HK-2 (cell line): ENCODE results near the gene VWCE.

Experiments
- DNase-seq: peaks from one replicate; pipeline ENCODE4 v3.0.0-alpha.2; 2018; ENCODE audit not compliant: unreplicated experiment

VWCE gene

GRCh38 chr11:61327669-61328071, 32.6 kb upstream of the VWCE start:
- DNase-seq = no peak

- DNase-seq = no peak
These were observed 30.7 kb upstream of the VWCE start for GRCh38 chr11:61325649-61326414.

- DNase-seq = no peak
These were observed 20.1 kb upstream of the VWCE start for GRCh38 chr11:61315260-61315659.

GRCh38 chr11:61310749-61311148, 15.6 kb upstream of the VWCE start:
- no peak for DNase-seq

- no peak for DNase-seq
These were observed 14.6 kb upstream of the VWCE start for GRCh38 chr11:61309739-61310138.

GRCh38 chr11:61309141-61309540, 14.0 kb upstream of the VWCE start:
- no peak for DNase-seq

- no peak for DNase-seq
These were observed 12.2 kb upstream of the VWCE start for GRCh38 chr11:61307354-61307753.

- DNase-seq = no peak
These were observed 11.1 kb upstream of the VWCE start for GRCh38 chr11:61306221-61306620.

GRCh38 chr11:61305417-61305816, 10.3 kb upstream of the VWCE start:
- DNase-seq = no peak

- DNase-seq = no peak
These were observed 8.6 kb upstream of the VWCE start for GRCh38 chr11:61303725-61304124.

GRCh38 chr11:61302550-61302949, 7.4 kb upstream of the VWCE start:
- DNase-seq = no peak

- no peak for DNase-seq
These were observed 3.6 kb upstream of the VWCE start for GRCh38 chr11:61298663-61299244.

- peak; percentile 23 for DNase-seq
These were observed 2.6 kb upstream of the VWCE start for GRCh38 chr11:61297746-61298145.

- no peak for DNase-seq
These were observed 2.2 kb upstream of the VWCE start for GRCh38 chr11:61297341-61297740.

GRCh38 chr11:61295596-61295926, 445 bp upstream of the VWCE start:
- no peak for DNase-seq

- peak; percentile 16 for DNase-seq
These were observed 1.0 kb downstream of the VWCE start for GRCh38 chr11:61293867-61294716.

GRCh38 chr11:61292356-61292755, 2.8 kb downstream of the VWCE start:
- no peak for DNase-seq

GRCh38 chr11:61290905-61291690, 4.0 kb downstream of the VWCE start:
- DNase-seq = no peak

GRCh38 chr11:61287338-61287977, 7.7 kb downstream of the VWCE start:
- no peak for DNase-seq

- no peak for DNase-seq
These were observed 11.5 kb downstream of the VWCE start for GRCh38 chr11:61283613-61284012.

- no peak for DNase-seq
These were observed 13.4 kb downstream of the VWCE start for GRCh38 chr11:61281581-61282250.
